ENCODE results near the gene MTFP1.

- TF ChIP-seq, protein P1, sequence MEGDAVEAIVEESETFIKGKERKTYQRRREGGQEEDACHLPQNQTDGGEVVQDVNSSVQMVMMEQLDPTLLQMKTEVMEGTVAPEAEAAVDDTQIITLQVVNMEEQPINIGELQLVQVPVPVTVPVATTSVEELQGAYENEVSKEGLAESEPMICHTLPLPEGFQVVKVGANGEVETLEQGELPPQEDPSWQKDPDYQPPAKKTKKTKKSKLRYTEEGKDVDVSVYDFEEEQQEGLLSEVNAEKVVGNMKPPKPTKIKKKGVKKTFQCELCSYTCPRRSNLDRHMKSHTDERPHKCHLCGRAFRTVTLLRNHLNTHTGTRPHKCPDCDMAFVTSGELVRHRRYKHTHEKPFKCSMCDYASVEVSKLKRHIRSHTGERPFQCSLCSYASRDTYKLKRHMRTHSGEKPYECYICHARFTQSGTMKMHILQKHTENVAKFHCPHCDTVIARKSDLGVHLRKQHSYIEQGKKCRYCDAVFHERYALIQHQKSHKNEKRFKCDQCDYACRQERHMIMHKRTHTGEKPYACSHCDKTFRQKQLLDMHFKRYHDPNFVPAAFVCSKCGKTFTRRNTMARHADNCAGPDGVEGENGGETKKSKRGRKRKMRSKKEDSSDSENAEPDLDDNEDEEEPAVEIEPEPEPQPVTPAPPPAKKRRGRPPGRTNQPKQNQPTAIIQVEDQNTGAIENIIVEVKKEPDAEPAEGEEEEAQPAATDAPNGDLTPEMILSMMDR (IDR thresholded peaks at IDR 0.05; ENCODE audit: low read length): no peak
- no peak for TF ChIP-seq EZH2 (IDR thresholded peaks at IDR 0.05; ENCODE audit: borderline replicate concordance, low read length)
Observed at GRCh38 chr22:30460147-30460546, 34.6 kb downstream of the MTFP1 start.

Measured in OCI-LY1 (cell line).